ENCODE data around the gene SLC35B2.

DNA sequence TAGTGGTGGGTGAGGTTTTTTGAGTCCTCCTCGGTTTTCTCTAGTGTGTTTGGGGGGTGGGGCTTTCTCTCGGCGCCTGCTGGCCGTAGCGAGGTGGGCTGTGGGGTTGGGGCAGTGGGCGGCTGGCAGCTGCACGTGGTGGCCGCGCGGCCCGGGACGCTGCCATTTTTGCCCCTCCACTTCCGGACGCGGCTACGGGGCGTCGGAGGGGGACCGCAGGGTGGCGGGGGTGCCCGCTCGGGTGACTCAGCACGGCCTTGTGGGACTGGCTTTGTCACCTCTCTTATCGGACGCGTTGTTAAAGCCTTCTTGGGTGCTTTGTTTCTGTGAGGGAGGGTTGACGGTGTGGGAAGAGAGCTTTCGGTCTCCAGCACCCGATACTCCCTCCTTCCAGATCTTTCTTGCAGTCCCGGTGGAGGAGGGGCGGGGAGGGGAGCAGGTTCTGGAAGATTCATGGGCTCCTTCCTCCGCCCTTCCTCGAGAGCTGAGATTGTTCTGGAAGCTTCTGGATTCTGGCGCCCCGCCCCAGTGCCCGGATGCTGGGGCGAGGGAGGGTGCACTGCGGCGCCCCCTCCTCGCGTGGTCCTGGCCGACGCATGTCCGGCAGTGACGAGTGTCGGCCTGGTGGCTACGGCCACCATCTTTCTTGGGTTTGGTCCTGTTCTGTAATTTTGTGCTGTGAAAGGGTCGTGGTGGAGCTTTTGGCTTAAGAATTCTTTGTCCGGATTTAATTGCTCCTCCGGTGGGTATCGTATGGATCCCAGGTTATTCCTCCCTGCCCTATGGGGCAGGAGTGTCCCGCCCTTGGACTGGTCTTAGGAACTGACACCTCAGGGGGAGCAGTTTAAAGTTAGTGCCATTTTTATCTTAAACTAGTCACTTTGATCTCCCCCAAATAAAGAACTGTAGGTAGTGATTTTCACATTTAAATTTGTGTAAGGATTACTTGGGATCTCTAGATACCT is 9.7 kb downstream of the SLC35B2 start:
- TF ChIP-seq, protein P1, sequence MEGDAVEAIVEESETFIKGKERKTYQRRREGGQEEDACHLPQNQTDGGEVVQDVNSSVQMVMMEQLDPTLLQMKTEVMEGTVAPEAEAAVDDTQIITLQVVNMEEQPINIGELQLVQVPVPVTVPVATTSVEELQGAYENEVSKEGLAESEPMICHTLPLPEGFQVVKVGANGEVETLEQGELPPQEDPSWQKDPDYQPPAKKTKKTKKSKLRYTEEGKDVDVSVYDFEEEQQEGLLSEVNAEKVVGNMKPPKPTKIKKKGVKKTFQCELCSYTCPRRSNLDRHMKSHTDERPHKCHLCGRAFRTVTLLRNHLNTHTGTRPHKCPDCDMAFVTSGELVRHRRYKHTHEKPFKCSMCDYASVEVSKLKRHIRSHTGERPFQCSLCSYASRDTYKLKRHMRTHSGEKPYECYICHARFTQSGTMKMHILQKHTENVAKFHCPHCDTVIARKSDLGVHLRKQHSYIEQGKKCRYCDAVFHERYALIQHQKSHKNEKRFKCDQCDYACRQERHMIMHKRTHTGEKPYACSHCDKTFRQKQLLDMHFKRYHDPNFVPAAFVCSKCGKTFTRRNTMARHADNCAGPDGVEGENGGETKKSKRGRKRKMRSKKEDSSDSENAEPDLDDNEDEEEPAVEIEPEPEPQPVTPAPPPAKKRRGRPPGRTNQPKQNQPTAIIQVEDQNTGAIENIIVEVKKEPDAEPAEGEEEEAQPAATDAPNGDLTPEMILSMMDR (IDR thresholded peaks at IDR 0.05), result no peak
- TF ChIP-seq POLR2A (IDR thresholded peaks at IDR 0.05), result peak; percentile 6

Data from ovary (tissue), 3 donors.